ENCODE measurements around the gene IGSF21. TPM values are rescaled to one million over a fixed set of nuclear protein-coding genes. Genes with fewer than 3 reads are reported as not detected.

IGSF21 gene
- polyA plus RNA-seq, 3 donors = not detected

DNA sequence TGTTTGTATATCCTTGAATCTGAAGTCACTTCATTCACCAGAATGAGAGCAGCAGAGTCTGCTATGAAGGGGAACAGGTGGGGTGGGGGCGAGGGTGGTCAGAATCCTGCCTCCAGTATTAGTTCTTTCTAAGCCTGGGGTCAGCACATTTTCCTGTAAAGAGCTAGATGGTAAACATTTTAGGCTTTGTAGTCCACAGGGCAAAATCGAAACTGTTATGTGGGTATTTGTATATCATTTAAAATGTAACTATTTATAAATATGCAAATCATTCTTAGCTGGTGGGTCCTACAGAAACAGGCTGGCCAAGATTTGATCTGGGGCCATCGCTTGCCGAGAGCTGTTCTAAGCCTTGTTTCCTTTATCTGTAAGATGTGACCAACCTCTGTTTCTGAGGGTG is 96.0 kb downstream of the IGSF21 start:
- no peak overlapping the region for H2AFZ ChIP-seq (ENCODE audit: insufficient read depth, low read depth, low read length, poor library complexity, severe bottlenecking)
- no peak overlapping the region for H3K4me3 Mint-ChIP-seq
- TF ChIP-seq, protein P1, sequence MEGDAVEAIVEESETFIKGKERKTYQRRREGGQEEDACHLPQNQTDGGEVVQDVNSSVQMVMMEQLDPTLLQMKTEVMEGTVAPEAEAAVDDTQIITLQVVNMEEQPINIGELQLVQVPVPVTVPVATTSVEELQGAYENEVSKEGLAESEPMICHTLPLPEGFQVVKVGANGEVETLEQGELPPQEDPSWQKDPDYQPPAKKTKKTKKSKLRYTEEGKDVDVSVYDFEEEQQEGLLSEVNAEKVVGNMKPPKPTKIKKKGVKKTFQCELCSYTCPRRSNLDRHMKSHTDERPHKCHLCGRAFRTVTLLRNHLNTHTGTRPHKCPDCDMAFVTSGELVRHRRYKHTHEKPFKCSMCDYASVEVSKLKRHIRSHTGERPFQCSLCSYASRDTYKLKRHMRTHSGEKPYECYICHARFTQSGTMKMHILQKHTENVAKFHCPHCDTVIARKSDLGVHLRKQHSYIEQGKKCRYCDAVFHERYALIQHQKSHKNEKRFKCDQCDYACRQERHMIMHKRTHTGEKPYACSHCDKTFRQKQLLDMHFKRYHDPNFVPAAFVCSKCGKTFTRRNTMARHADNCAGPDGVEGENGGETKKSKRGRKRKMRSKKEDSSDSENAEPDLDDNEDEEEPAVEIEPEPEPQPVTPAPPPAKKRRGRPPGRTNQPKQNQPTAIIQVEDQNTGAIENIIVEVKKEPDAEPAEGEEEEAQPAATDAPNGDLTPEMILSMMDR (IDR thresholded peaks at IDR 0.05) = no peak
- H3K4me1 ChIP-seq (ENCODE audit: control insufficient read depth in 1 of 2, insufficient read depth in 2 of 2, low read length in 2 of 2) = no peaks in the 10 kb centered on the region
- DNase-seq = no peak
- no peaks in the 10 kb centered on the region for H3K9me3 ChIP-seq (replicated peaks in 1 of 2; ENCODE audit: control insufficient read depth in 1 of 2, insufficient read depth in 1 of 2, low read length in 2 of 2)
- no peak overlapping the region for H3K27ac Mint-ChIP-seq
- no peak overlapping the region for H3K4me2 ChIP-seq (replicated peaks; ENCODE audit: extremely low read depth, low read length, poor library complexity, severe bottlenecking)
- no peak overlapping the region for H3K4me3 ChIP-seq (replicated peaks in 1 of 3; ENCODE audit: low read depth in 2 of 3, low read length in 3 of 3)
- no peaks in the 10 kb centered on the region for H3K79me2 ChIP-seq (ENCODE audit: insufficient read depth, low read length)
- H3K36me3 Mint-ChIP-seq = no peaks in the 10 kb centered on the region
- peaks cover 13 to 20% (median 14%) of the 10 kb centered on the region in 3 donors for H3K27me3 Mint-ChIP-seq (ENCODE audit: low read depth in 3 of 3)
- peaks cover 0 to 4% of the 10 kb centered on the region in 2 donors for H3K27me3 ChIP-seq (ENCODE audit: control insufficient read depth in 2 of 2, insufficient read depth in 2 of 2, low read length in 2 of 2)
- H3K36me3 ChIP-seq (replicated peaks in 1 of 2; ENCODE audit: control insufficient read depth in 1 of 2, insufficient read depth in 2 of 2, low read length in 2 of 2) = no peaks in the 10 kb centered on the region
- H3K27ac ChIP-seq (ENCODE audit: low read depth in 1 of 2, low read length in 2 of 2) = no peak overlapping the region
- WGBS (ENCODE audit: insufficient coverage) = no CpG with 5 or more reads among the region's 4 CpGs
- no peaks in the 10 kb centered on the region for H3K4me1 Mint-ChIP-seq
- intact Hi-C loops (cut with micrococcal nuclease) = no loop called here
- no peaks in the 10 kb centered on the region for H4K20me1 ChIP-seq (ENCODE audit: insufficient read depth, low read length)
- no peak overlapping the region for H3K9ac ChIP-seq (ENCODE audit: insufficient read depth, low read length, poor library complexity, severe bottlenecking)
- H3K9me3 Mint-ChIP-seq = peaks cover 0 to 6% (median 0%) of the 10 kb centered on the region in 7 donors

DNA sequence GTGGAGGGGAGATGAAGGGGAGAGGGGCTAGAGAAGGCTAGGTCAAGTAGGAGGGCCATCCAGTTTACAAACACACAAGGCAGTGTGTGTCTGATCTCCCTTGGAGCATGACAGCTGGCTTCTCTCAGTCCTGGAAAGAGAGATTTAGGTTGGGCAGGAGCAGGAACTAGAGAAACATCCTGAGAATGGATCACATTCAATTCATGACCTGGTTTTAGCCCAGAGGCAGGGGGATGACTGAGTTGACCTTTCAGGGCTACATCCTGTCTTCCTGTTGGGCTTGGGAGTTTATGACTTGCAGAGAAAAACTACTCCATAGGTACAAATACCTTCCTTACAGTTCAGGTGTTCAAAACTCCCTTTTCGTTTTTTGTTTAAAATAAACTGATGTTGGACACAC is 97.0 kb downstream of the IGSF21 start:
- Histone ChIP-seq H3K4me2 (replicated peaks; ENCODE audit: extremely low read depth, low read length, poor library complexity, severe bottlenecking) (no peak overlapping the region), H3K9me3 (replicated peaks in 1 of 2; ENCODE audit: control insufficient read depth in 1 of 2, insufficient read depth in 1 of 2, low read length in 2 of 2) (no peaks in the 10 kb centered on the region), H3K79me2 (ENCODE audit: insufficient read depth, low read length) (no peaks in the 10 kb centered on the region), H3K4me1 (ENCODE audit: control insufficient read depth in 1 of 2, insufficient read depth in 2 of 2, low read length in 2 of 2) (no peaks in the 10 kb centered on the region), H3K27me3 (ENCODE audit: control insufficient read depth in 2 of 2, insufficient read depth in 2 of 2, low read length in 2 of 2) (no peaks in the 10 kb centered on the region), H3K9ac (ENCODE audit: insufficient read depth, low read length, poor library complexity, severe bottlenecking) (no peak overlapping the region), H4K20me1 (ENCODE audit: insufficient read depth, low read length) (no peaks in the 10 kb centered on the region), H3K27ac (ENCODE audit: low read depth in 1 of 2, low read length in 2 of 2) (no peak overlapping the region), H3K36me3 (replicated peaks in 1 of 2; ENCODE audit: control insufficient read depth in 1 of 2, insufficient read depth in 2 of 2, low read length in 2 of 2) (no peaks in the 10 kb centered on the region), H3K4me3 (replicated peaks in 1 of 3; ENCODE audit: low read depth in 2 of 3, low read length in 3 of 3) (no peak overlapping the region), H2AFZ (ENCODE audit: insufficient read depth, low read depth, low read length, poor library complexity, severe bottlenecking) (no peak overlapping the region)
- intact Hi-C loops (cut with micrococcal nuclease) = no loop called here
- no CpG with 5 or more reads among the region's 1 CpG for WGBS (ENCODE audit: insufficient coverage)
- H3K9me3 Mint-ChIP-seq = peaks cover 0 to 6% (median 0%) of the 10 kb centered on the region in 7 donors
- TF ChIP-seq, protein P1 (IDR thresholded peaks at IDR 0.05) = no peak
- no peaks in the 10 kb centered on the region for H3K4me1 Mint-ChIP-seq
- no peaks in the 10 kb centered on the region for H3K36me3 Mint-ChIP-seq
- no peak overlapping the region for H3K4me3 Mint-ChIP-seq
- peaks cover 8 to 18% (median 13%) of the 10 kb centered on the region in 3 donors for H3K27me3 Mint-ChIP-seq (ENCODE audit: low read depth in 3 of 3)
- no peak overlapping the region for H3K27ac Mint-ChIP-seq
- no peak for DNase-seq
